GM12892 (cell line): ENCODE data around the gene CEP350.

Source experiments
- POLR2A ChIP-seq: IDR thresholded peaks from 2 replicates; pipeline ENCODE4 v1.6.1; 2011; ENCODE audit warnings: low read depth, low read length, control low read depth
- POLR2AphosphoS5 ChIP-seq: IDR thresholded peaks from 2 replicates; pipeline ENCODE4 v1.6.1; 2011; ENCODE audit warnings: low read depth, low read length, control low read depth
- TAF1 ChIP-seq: IDR thresholded peaks from 2 replicates; pipeline ENCODE4 v1.6.1; 2011; ENCODE audit warnings: low read depth, mild to moderate bottlenecking, control low read depth, low read length, borderline replicate concordance

DNA sequence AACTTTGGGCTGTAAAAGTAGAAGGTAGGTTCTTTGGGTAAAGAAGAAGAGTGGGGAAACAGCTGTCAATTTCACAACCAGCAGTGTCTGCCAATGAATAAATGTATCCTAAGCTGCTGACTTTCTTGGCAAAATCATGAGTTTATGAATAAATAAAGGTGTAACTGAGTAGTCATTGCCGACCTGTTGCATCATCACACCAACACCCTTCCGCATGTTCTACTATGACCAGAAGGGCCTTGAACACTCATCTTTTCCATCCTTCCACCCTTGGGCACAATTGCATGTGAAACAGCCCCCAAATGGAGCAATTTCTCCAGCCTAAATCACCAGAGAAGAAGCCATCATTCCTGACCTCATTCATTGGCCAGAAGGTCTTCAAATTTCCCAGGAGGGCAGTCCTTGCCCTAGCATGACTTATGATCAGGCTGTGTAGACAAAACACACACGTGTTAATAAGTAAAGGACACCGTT, 168.9 kb downstream of the CEP350 start:
- no peak for TF ChIP-seq POLR2A
- TF ChIP-seq TAF1: no peak
- TF ChIP-seq POLR2AphosphoS5: no peak
